G401 (cell line): Measurements from ENCODE around the gene COL28A1. TPM values are rescaled to one million over a fixed set of nuclear protein-coding genes. Genes with fewer than 3 reads are reported as not detected.
"Not testable (repeated sequence)": the region's sequence is repeated elsewhere in the genome, so short reads cannot be mapped to it uniquely, and the experiment has no call there.

ENCODE experiments used
- DNase-seq: peaks from one replicate; pipeline ENCODE4 v3.0.0-alpha.2; 2015; ENCODE audit warnings: low spot score
- in situ Hi-C: cut with HindIII; loops from 2 replicates; pipeline ENCODE4 v1.10.0; 2016; ENCODE audit warnings: low sequenced_read_pairs, mixed read lengths
- total RNA-seq: library from RNA; depleted of rRNA; stranded (reverse); fragments of >200 nt; shearing (Covaris generic); gene quantifications from 2 replicates; pipeline ENCODE4 v1.2.3, GENCODE V29; 2014

The COL28A1 gene
- total RNA-seq, 1 experiment from 2014 or later, result not detected

DNA sequence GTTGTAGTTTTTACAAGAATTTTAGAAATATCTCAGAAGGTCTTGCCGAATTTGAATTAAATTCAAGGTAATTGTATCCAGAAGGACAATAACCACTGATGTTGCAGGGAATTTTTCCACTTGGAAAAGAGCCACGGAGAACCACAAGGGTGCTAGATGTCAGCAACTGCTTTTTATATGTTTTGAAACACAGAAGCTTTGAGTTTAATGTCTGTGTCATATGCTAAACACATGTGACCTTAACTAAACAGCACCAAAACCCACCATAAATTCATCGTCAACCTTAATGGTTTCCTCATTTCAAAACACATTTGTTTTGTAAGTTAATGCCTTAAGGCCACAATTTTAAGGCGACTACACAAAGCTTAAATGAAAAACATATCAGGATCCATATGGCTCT lies 106.9 kb downstream of the COL28A1 start:
- in situ Hi-C loops, result no loop called here
- DNase-seq, result no peak

DNA sequence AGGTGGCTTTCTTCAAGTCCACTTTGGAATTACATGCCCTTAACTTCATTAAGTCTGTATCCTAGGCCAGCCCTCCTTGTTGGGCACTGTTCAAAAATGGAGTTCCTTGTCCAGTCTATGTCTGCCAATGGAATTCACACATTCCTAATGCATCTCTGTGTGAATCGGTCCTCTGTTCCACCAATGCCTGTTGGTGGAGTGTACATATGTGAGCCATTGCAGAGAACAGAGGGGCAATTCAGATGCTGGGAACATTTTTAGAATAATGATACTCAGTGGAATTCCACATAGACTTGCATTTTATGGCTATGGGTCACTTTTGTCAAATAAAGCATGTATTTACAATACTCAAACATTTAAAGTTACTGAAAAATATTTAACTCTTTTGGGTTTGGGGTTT lies 108.3 kb downstream of the COL28A1 start:
- in situ Hi-C loops, result no loop called here
- no peak for DNase-seq

DNA sequence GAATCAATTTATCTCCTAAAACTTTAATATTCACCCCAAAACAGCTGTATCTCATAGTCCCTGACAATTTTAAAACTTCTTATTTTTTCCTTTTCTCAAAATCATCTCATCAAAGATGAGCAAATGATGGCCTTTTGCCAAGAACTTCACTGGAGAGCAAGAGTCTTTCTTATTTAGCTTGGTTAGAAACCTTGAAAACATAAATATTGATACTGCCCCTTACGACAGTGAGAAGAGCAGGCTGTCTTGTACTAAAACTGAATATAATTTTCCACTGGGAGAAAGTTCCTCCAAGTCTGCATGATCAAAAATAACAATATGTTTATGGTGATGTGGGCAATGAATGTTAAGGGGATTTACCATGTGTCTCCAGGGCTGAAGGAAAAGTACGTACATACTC lies 109.0 kb downstream of the COL28A1 start:
- in situ Hi-C loops, result no loop called here
- DNase-seq, result no peak

- in situ Hi-C loops, result no loop called here
- DNase-seq, result no peak
These were observed 110.4 kb downstream of the COL28A1 start for GRCh38 chr7:7425321-7425720.

- in situ Hi-C loops, result no loop called here
These were observed 111.4 kb downstream of the COL28A1 start for GRCh38 chr7:7424151-7424873.

GRCh38 chr7:7422641-7423040 lies 113.0 kb downstream of the COL28A1 start:
- in situ Hi-C loops, result no loop called here
- DNase-seq, result no peak

More at GRCh38 chr7:7424151-7424873, 111.4 kb downstream of the COL28A1 start:
- peak; percentile 78 for DNase-seq

- in situ Hi-C loops, result no loop called here
- no peak for DNase-seq
These were observed 113.8 kb downstream of the COL28A1 start for GRCh38 chr7:7421826-7422225.

DNA sequence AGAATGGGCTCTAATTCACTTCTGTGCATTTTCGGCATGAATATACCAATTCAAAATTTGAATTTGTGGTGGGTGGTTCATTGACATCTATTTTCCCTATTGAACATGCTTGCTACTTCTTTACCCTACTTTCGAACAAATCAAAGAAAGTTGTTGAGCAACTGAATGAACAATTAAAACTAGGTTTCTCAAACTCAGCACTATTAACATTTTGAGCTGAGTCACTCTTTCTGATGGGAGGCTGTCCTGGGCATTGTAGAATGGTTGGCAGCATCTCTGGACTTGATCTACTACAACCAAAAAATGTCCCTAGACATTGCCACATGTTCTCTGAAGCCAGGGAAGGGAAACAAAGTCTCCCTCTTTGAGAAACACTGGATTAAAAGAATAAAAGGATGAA lies 116.7 kb downstream of the COL28A1 start:
- no peak for DNase-seq
- in situ Hi-C loops, result no loop called here

DNA sequence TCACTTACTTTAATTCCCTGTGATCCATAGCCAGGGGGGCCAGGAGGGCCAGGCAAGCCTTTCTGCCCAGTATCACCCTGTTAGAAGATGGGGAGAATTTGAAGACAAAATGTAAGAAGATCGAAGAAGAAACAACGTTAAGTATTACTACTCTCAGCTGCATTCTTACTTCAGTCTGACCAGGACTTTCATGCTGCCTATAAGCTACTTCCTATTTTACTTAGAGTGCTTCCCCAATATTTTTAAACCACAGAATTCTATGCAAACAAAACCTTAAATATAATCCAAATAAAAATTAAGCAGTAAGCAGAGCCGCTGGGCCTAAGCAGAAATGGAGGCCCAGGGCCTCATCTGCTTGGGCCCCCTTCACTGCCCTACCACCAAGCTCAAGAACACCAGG lies 117.8 kb downstream of the COL28A1 start:
- no peak for DNase-seq
- in situ Hi-C loops, result no loop called here

DNA sequence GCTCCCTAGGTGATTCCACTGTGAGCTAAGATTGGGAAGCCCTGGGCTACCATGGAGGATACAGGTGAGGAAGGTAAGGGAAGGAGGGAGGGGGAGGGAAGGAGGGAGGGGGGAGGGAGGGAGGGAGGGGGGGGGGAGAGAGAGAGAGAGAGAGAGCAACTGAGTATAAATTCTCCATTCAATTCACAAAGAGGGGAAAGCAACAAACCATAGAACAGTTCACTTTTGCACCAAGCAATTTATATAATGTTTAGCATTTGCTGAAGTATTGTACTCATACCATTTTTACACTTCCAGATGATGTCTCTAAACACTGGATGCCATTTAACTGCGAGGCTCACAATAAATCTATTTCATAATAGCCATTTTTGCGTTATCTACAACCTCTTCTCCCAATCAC lies 118.3 kb downstream of the COL28A1 start:
- in situ Hi-C loops, result no loop called here
- no peak for DNase-seq

GRCh38 chr7:7416031-7416858 lies 119.4 kb downstream of the COL28A1 start:
- DNase-seq, result no peak

DNA sequence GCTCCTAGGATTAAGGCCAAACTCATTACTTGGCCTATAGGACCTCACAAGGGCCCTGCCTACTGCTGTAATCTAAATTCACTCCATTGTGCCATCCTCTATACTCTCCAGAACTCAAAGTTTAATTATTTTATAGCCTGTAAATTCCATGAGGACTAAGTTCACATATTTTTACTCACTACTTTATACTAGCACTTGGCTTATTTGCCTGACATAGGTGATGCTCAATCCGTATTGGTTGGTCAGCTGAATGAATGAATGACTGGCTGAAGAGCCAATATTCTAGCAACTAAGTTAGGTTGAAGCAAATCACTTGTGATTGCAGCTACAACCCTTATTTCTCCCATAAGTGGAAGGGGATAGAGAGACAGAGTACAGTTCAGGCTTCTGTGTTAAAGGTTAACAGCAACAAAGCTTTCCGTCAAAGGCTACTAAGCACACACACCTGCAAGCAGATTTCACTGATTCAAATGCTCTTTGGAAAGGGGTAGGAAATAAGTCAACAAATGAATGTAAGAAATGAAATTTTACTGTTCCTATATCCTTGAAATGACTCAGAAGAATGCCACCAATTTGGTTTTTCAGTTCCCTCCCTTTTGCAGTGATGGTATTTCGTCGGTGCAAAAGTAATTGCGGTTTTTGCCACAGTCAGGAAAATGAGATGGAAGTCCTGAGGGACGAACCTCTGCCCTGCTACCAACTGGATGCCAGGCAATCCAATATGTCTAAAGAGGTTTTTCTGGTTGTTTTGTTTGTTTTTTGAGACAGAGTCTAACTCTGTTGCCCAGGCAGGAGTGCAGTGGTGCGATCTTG lies 120.7 kb downstream of the COL28A1 start:
- in situ Hi-C loops, result no loop called here
- DNase-seq, result no peak

More at GRCh38 chr7:7416031-7416858, 119.4 kb downstream of the COL28A1 start:
- in situ Hi-C loops, result no loop called here

DNA sequence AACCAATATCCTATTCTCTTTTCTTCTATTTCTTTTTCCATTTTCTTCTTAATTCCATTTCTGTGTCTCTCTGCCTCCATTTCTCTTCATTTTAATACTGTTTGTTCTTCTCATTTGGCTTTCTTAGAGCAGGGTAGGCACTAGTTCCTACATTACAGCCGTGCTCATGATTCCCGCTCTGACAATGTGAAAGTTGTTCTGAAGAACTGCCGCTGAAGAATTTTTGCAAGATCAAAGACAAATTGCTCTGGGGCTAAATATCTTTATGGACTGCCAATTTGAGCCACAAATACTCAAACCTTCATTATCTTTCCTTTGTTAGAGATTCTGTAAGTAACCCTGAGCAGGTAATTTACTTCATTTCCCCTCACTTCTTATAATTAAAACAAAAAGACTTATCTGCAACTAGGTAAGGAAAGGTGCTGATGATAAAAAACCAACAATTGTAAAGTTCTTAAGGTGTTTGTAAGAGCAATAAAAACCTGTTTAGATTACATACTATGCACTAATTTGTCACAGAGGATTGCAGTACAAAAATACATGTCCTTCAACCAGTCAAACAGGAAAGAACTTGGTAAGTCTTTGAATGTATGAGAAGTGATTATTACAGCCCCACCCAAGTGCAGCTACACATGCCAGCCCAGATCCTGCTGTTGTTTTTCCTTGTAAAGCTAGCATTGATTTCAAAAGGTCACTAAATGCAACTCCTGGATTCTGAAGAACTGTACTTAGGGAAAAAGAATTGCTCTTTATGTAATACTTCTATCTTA lies 127.5 kb downstream of the COL28A1 start:
- in situ Hi-C loops, result no loop called here
- no peak for DNase-seq

GRCh38 chr7:7405461-7405860 lies 130.2 kb downstream of the COL28A1 start:
- in situ Hi-C loops, result no loop called here

DNA sequence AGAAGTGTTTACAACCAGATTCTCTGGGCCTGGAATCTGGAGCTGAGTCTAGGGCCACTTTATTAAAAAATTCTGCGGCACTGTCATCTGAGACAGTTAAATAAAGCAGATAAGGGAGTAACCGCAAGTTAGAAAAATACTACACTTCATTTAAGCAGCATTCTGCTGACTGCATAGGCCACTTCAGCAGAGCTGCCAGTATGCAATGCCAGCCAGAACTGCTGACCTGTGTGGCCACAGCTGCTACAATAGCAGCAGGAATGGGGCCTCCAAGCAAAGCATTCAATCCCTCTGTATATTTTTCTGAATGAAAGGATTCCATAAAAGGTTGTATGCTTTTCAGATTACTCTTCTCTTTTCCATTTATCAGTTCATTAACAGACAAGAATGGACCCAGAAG lies 136.0 kb downstream of the COL28A1 start:
- DNase-seq, result no peak
- in situ Hi-C loops, result no loop called here

More at GRCh38 chr7:7405461-7405860, 130.2 kb downstream of the COL28A1 start:
- DNase-seq, result no peak

DNA sequence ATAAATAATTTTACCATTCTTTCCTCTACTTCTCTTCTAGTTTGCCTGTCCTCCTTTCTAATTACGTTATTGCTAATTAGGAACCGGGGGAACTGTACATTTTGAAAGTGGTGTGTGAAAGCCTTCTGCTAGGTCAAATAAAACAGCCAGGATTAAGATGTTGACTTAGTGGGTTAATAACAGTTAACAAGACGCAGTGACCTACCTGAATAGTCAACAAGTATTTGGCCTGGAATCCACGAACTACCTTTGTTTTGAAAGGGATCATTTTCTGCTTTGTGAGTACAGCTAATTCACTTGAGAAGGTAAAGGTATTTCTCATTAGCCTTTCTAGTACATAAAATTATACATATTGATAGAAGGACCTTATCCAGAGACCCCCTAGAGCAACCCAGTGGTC lies 139.9 kb downstream of the COL28A1 start:
- DNase-seq, result no peak
- in situ Hi-C loops, result no loop called here

DNA sequence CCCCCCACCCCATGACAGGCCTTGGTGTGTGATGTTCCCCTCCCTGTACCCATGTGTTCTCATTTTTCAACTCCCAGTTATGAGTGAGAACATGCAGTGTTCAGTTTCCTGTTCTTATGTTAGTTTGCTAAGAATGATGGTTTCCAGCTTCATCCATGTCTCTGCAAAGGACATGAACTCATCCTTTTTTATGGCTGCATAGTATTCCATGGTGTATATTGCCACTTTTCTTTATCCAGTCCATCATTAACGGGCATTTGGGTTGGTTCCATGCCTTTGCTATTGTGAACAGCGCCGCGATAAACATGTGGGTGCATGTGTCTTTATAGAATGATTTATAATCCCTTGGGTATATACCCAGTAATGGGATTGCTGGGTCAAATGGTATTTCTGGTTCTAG lies 147.5 kb downstream of the COL28A1 start:
- in situ Hi-C loops, DNase-seq: not testable (repeated sequence)

DNA sequence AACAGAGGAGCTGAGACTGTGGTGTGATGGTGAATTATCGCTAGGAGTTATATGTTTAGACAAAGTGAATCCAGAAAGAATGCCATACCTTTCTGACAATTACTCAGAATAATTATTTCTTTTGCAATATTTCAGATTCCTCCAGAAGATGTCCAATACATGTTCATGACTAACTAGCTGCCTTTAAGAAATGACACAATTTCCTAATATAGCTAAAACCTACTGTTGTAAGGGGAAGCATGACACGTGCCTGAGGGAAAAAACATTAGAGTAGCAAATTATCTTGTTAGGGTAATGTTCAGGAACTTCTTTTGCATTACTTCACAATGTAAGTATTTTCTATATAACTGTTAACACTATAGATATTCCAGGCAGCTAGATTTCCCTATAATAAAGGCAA lies 150.3 kb downstream of the COL28A1 start:
- in situ Hi-C loops, result no loop called here
- DNase-seq, result no peak

DNA sequence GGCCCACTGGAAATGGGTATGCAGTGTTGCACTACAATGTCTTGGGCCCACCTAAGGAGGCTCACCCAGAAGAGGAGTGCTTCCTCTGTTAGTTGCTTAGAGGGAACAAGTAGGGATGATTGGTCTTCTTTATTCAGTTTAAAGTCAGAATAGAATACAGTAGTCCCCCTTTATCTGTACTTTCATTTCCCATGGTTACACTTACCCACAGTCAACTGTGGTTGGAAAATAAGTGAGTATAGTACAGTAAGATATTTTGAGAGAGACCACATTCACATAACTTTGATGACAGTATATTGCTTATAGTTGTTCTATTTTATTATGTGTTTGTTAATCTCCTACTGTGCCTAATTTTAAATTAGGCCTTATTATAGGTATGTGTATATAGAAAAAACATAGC lies 151.4 kb downstream of the COL28A1 start:
- DNase-seq, result no peak
- in situ Hi-C loops, result no loop called here
